IPS-15b (cell line): ENCODE measurements around the gene ZNF444.

Experiments
- H3K27me3 ChIP-seq: one replicate; pipeline ENCODE4 v1.6.1; 2013; ENCODE audit warnings: low read length; ENCODE audit not compliant: control insufficient read depth, insufficient read depth
- H3K36me3 ChIP-seq: one replicate; pipeline ENCODE4 v1.6.1; 2013; ENCODE audit warnings: low read length; ENCODE audit not compliant: control insufficient read depth, insufficient read depth
- H3K4me1 ChIP-seq: one replicate; pipeline ENCODE4 v1.6.1; 2013; ENCODE audit warnings: mild to moderate bottlenecking, low read length; ENCODE audit not compliant: control insufficient read depth, insufficient read depth
- H3K4me3 ChIP-seq: one replicate; pipeline ENCODE4 v1.5.1; 2013; ENCODE audit warnings: low read depth, low read length
- H3K9ac ChIP-seq: one replicate; pipeline ENCODE4 v1.6.1; 2013; ENCODE audit warnings: low read depth, mild to moderate bottlenecking, low read length
- H3K9me3 ChIP-seq: one replicate; pipeline ENCODE4 v1.6.1; 2013; ENCODE audit warnings: mild to moderate bottlenecking, low read length; ENCODE audit not compliant: control insufficient read depth, insufficient read depth

The ZNF444 gene

GRCh38 chr19:56110515-56111448 is 30.3 kb upstream of the ZNF444 start:
- no peak overlapping the region for H3K9ac ChIP-seq
- H3K36me3 ChIP-seq: peaks cover 3% of the 10 kb centered on the region
- H3K27me3 ChIP-seq: no peaks in the 10 kb centered on the region
- no peaks in the 10 kb centered on the region for H3K9me3 ChIP-seq
- H3K4me3 ChIP-seq: no peak overlapping the region
- H3K4me1 ChIP-seq: peaks cover 29% of the 10 kb centered on the region

- no peaks in the 10 kb centered on the region for H3K27me3 ChIP-seq
- no peak overlapping the region for H3K4me3 ChIP-seq
- peaks cover 3% of the 10 kb centered on the region for H3K36me3 ChIP-seq
- H3K4me1 ChIP-seq: peaks cover 25% of the 10 kb centered on the region
- H3K9ac ChIP-seq: no peak overlapping the region
- H3K9me3 ChIP-seq: no peaks in the 10 kb centered on the region
Observed at GRCh38 chr19:56111601-56112312, 29.3 kb upstream of the ZNF444 start.

GRCh38 chr19:56112313-56112709 is 28.8 kb upstream of the ZNF444 start:
- no peak overlapping the region for H3K4me3 ChIP-seq
- no peaks in the 10 kb centered on the region for H3K9me3 ChIP-seq
- H3K36me3 ChIP-seq: peaks cover 3% of the 10 kb centered on the region
- no peak overlapping the region for H3K9ac ChIP-seq
- H3K4me1 ChIP-seq: peaks cover 23% of the 10 kb centered on the region
- H3K27me3 ChIP-seq: no peaks in the 10 kb centered on the region

GRCh38 chr19:56113074-56113632 is 27.9 kb upstream of the ZNF444 start:
- Histone ChIP-seq H3K4me3 (no peak overlapping the region), H3K9me3 (no peaks in the 10 kb centered on the region), H3K4me1 (peaks cover 23% of the 10 kb centered on the region), H3K36me3 (peaks cover 6% of the 10 kb centered on the region), H3K27me3 (no peaks in the 10 kb centered on the region), H3K9ac (peak overlapping the region; percentile 18)

GRCh38 chr19:56114051-56114777 is 26.9 kb upstream of the ZNF444 start:
- H3K27me3 ChIP-seq: no peaks in the 10 kb centered on the region
- H3K36me3 ChIP-seq: peaks cover 9% of the 10 kb centered on the region
- H3K9me3 ChIP-seq: no peaks in the 10 kb centered on the region
- no peak overlapping the region for H3K9ac ChIP-seq
- peaks cover 16% of the 10 kb centered on the region for H3K4me1 ChIP-seq
- H3K4me3 ChIP-seq: no peak overlapping the region

- H3K4me1 ChIP-seq: peaks cover 15% of the 10 kb centered on the region
- no peak overlapping the region for H3K9ac ChIP-seq
- H3K27me3 ChIP-seq: no peaks in the 10 kb centered on the region
- no peaks in the 10 kb centered on the region for H3K9me3 ChIP-seq
- no peak overlapping the region for H3K4me3 ChIP-seq
- peaks cover 9% of the 10 kb centered on the region for H3K36me3 ChIP-seq
Observed at GRCh38 chr19:56114778-56115110, 26.3 kb upstream of the ZNF444 start.

GRCh38 chr19:56115490-56115889 is 25.6 kb upstream of the ZNF444 start:
- peaks cover 9% of the 10 kb centered on the region for H3K36me3 ChIP-seq
- H3K9ac ChIP-seq: no peak overlapping the region
- no peak overlapping the region for H3K4me3 ChIP-seq
- H3K4me1 ChIP-seq: peaks cover 14% of the 10 kb centered on the region
- H3K9me3 ChIP-seq: no peaks in the 10 kb centered on the region
- no peaks in the 10 kb centered on the region for H3K27me3 ChIP-seq

- Histone ChIP-seq H3K36me3 (peaks cover 9% of the 10 kb centered on the region), H3K27me3 (no peaks in the 10 kb centered on the region), H3K4me3 (no peak overlapping the region), H3K4me1 (peaks cover 13% of the 10 kb centered on the region), H3K9me3 (no peaks in the 10 kb centered on the region), H3K9ac (peak overlapping the region; percentile 54)
Observed at GRCh38 chr19:56116606-56117005, 24.5 kb upstream of the ZNF444 start.

GRCh38 chr19:56117376-56117884 is 23.7 kb upstream of the ZNF444 start:
- H3K9me3 ChIP-seq: no peaks in the 10 kb centered on the region
- peak overlapping the region; percentile 54 for H3K9ac ChIP-seq
- no peak overlapping the region for H3K4me3 ChIP-seq
- no peaks in the 10 kb centered on the region for H3K27me3 ChIP-seq
- peaks cover 16% of the 10 kb centered on the region for H3K4me1 ChIP-seq
- H3K36me3 ChIP-seq: peaks cover 9% of the 10 kb centered on the region

GRCh38 chr19:56117889-56118288 is 23.2 kb upstream of the ZNF444 start:
- Histone ChIP-seq H3K36me3 (peaks cover 9% of the 10 kb centered on the region), H3K27me3 (no peaks in the 10 kb centered on the region), H3K9me3 (no peaks in the 10 kb centered on the region), H3K4me3 (no peak overlapping the region), H3K9ac (peak overlapping the region; percentile 24), H3K4me1 (peaks cover 15% of the 10 kb centered on the region)
